H9 (cell line): ENCODE results near the gene APOL1. TPM values are rescaled to one million over a fixed set of nuclear protein-coding genes. Genes with fewer than 3 reads are reported as not detected.

Experiments
- DNase-seq: peaks from one replicate; pipeline ENCODE4 v3.0.0-alpha.2; 2017
- H2AFZ ChIP-seq: one replicate; pipeline ENCODE4 v1.6.1; 2013; ENCODE audit warnings: mild to moderate bottlenecking, low read length, control low read depth, moderate library complexity
- H2AK5ac ChIP-seq: 2 replicates; pipeline ENCODE4 v1.6.1; 2013; ENCODE audit warnings: low read length, control low read depth, mixed read lengths; ENCODE audit not compliant: insufficient read length
- H2BK120ac ChIP-seq: one replicate; pipeline ENCODE4 v1.6.1; 2013; ENCODE audit warnings: low read depth, mild to moderate bottlenecking, low read length, control low read depth, inconsistent platforms; ENCODE audit not compliant: poor library complexity, severe bottlenecking
- H2BK12ac ChIP-seq: 2 replicates; pipeline ENCODE4 v1.6.1; 2013; ENCODE audit warnings: low read length, control low read depth, mixed read lengths, low read depth; ENCODE audit not compliant: insufficient read length
- H2BK15ac ChIP-seq: 2 replicates; pipeline ENCODE4 v1.6.1; 2013; ENCODE audit warnings: low read depth, low read length, control low read depth
- H2BK20ac ChIP-seq: one replicate; pipeline ENCODE4 v1.6.1; 2013; ENCODE audit warnings: low read depth, mild to moderate bottlenecking, low read length, control low read depth, inconsistent platforms; ENCODE audit not compliant: poor library complexity, severe bottlenecking
- H2BK5ac ChIP-seq: 2 replicates; pipeline ENCODE4 v1.6.1; 2013; ENCODE audit warnings: low read length, control low read depth, mixed read lengths; ENCODE audit not compliant: insufficient read length
- H3K14ac ChIP-seq: 2 replicates; pipeline ENCODE4 v1.6.1; 2013; ENCODE audit warnings: low read length, control low read depth; ENCODE audit not compliant: insufficient read depth
- H3K18ac ChIP-seq: 2 replicates; pipeline ENCODE4 v1.6.1; 2013; ENCODE audit warnings: low read depth, mild to moderate bottlenecking, mixed read lengths, low read length, control low read depth; ENCODE audit not compliant: insufficient read length
- H3K23ac ChIP-seq: 2 replicates; pipeline ENCODE4 v1.6.1; 2013; ENCODE audit warnings: low read length, control low read depth, mixed read lengths, low read depth; ENCODE audit not compliant: insufficient read length
- H3K23me2 ChIP-seq: 2 replicates; pipeline ENCODE4 v1.6.1; 2013; ENCODE audit warnings: low read depth, mild to moderate bottlenecking, mixed read lengths, low read length, control low read depth; ENCODE audit not compliant: insufficient read length, poor library complexity, severe bottlenecking
- H3K27ac ChIP-seq: 2 replicates; pipeline ENCODE4 v1.5.1; 2013; ENCODE audit warnings: low read length, control low read depth, mixed read lengths, low read depth; ENCODE audit not compliant: insufficient read length
- H3K27me3 ChIP-seq: 2 replicates; pipeline ENCODE4 v1.6.1; 2013; ENCODE audit warnings: low read length, control low read depth, inconsistent platforms; ENCODE audit not compliant: insufficient read depth
- H3K4ac ChIP-seq: 2 replicates; pipeline ENCODE4 v1.6.1; 2013; ENCODE audit warnings: low read depth, mild to moderate bottlenecking, control low read depth, inconsistent platforms, low read length, moderate library complexity
- H3K4me1 ChIP-seq: 2 replicates; pipeline ENCODE4 v1.6.1; 2013; ENCODE audit warnings: low read length, control low read depth, inconsistent platforms; ENCODE audit not compliant: insufficient read depth
- H3K4me2 ChIP-seq: 2 replicates; pipeline ENCODE4 v1.6.1; 2013; ENCODE audit warnings: low read length, control low read depth, mixed read lengths; ENCODE audit not compliant: insufficient read length, insufficient read depth
- H3K56ac ChIP-seq: 2 replicates; pipeline ENCODE4 v1.6.1; 2013; ENCODE audit warnings: low read depth, mild to moderate bottlenecking, mixed read lengths, low read length, control low read depth; ENCODE audit not compliant: insufficient read length
- H3K79me1 ChIP-seq: 2 replicates; pipeline ENCODE4 v1.6.1; 2013; ENCODE audit warnings: low read depth, mild to moderate bottlenecking, moderate library complexity, low read length, control low read depth, inconsistent platforms; ENCODE audit not compliant: insufficient read depth, poor library complexity, severe bottlenecking
- H3K79me2 ChIP-seq: 2 replicates; pipeline ENCODE4 v1.6.1; 2013; ENCODE audit warnings: low read length, control low read depth, inconsistent platforms; ENCODE audit not compliant: insufficient read depth
- H3K9ac ChIP-seq: 2 replicates; pipeline ENCODE4 v1.6.1; 2013; ENCODE audit warnings: low read length, control low read depth, mixed read lengths; ENCODE audit not compliant: insufficient read length; ENCODE audit errors: extremely low read depth
- H3K9me3 ChIP-seq: one replicate; pipeline ENCODE4 v1.6.1; 2013; ENCODE audit warnings: low read depth, low read length, inconsistent platforms; ENCODE audit not compliant: control insufficient read depth
- H3T11ph ChIP-seq: one replicate; pipeline ENCODE4 v1.6.1; 2013; ENCODE audit warnings: mild to moderate bottlenecking, low read length, control low read depth, inconsistent platforms
- H4K20me1 ChIP-seq: one replicate; pipeline ENCODE4 v1.6.1; 2013; ENCODE audit not compliant: control insufficient read depth, insufficient read length, insufficient read depth
- H4K5ac ChIP-seq: 2 replicates; pipeline ENCODE4 v1.6.1; 2013; ENCODE audit warnings: low read depth, mild to moderate bottlenecking, mixed read lengths, low read length, control low read depth; ENCODE audit not compliant: insufficient read length
- H4K8ac ChIP-seq: replicated peaks from 2 replicates; pipeline ENCODE4 v1.6.1; 2013; ENCODE audit warnings: low read length, control low read depth, mixed read lengths, low read depth; ENCODE audit not compliant: insufficient read length
- H4K91ac ChIP-seq: 2 replicates; pipeline ENCODE4 v1.6.1; 2013; ENCODE audit warnings: low read depth, mild to moderate bottlenecking, moderate library complexity, mixed read lengths, low read length, control low read depth; ENCODE audit not compliant: insufficient read length
- H3K27ac Mint-ChIP-seq, 3 experiments: 2 replicates in 2 of 3; 3 replicates in 1 of 3; pipeline ENCODE4 v1.8.0; 2020 to 2021; ENCODE audit warnings: mixed read lengths in 3 of 3, mild to moderate bottlenecking in 1 of 3, moderate library complexity in 1 of 3
- H3K27me3 Mint-ChIP-seq: 2 replicates; pipeline ENCODE4 v1.8.0; 2021; ENCODE audit warnings: low read depth, mild to moderate bottlenecking, moderate library complexity, mixed read lengths
- H3K36me3 Mint-ChIP-seq, 3 experiments: 2 replicates in 2 of 3; 3 replicates in 1 of 3; pipeline ENCODE4 v1.8.0; 2020 to 2021; ENCODE audit warnings: low read depth in 3 of 3, mixed read lengths in 3 of 3; ENCODE audit not compliant: insufficient read depth in 1 of 3
- H3K4me1 Mint-ChIP-seq, 2 experiments: 2 replicates each; pipeline ENCODE4 v1.8.0; 2020; ENCODE audit warnings: mixed read lengths in 2 of 2
- H3K4me3 Mint-ChIP-seq, 2 experiments: 2 replicates in 1 of 2; 3 replicates in 1 of 2; pipeline ENCODE4 v1.8.0; 2020 to 2021; ENCODE audit warnings: mild to moderate bottlenecking in 2 of 2, mixed read lengths in 2 of 2, moderate library complexity in 1 of 2
- H3K9me3 Mint-ChIP-seq, 2 experiments: 2 replicates in 1 of 2; 3 replicates in 1 of 2; pipeline ENCODE4 v1.8.0; 2020; ENCODE audit warnings: mild to moderate bottlenecking in 2 of 2, mixed read lengths in 2 of 2, moderate library complexity in 1 of 2
- WGBS: extraction: QIAGEN DNeasy Blood & Tissue Kit; methylation state at CpG from one replicate; pipeline ENCODE4 v1.1.7; 2013; ENCODE audit warnings: missing lambda C conversion rate, low lambda C conversion rate, mixed read lengths; ENCODE audit not compliant: insufficient read length; ENCODE audit errors: extremely low coverage; 5-methylcytosine and 5-hydroxymethylcytosine counted together
- total RNA-seq: library from RNA; stranded (reverse); gene quantifications from 2 replicates; pipeline ENCODE4 v1.2.1, GENCODE V29; 2021
- TF ChIP-seq, protein P1 (sequence below): fragments of 200-600 bp; sonication (generic); conservative IDR thresholded peaks from 3 replicates; pipeline ENCODE4 v1.8.0; 2021; ENCODE audit warnings: antibody characterized with exemption, mild to moderate bottlenecking

The APOL1 gene
- total RNA-seq, 1 experiment from 2014 or later, result not detected

DNA sequence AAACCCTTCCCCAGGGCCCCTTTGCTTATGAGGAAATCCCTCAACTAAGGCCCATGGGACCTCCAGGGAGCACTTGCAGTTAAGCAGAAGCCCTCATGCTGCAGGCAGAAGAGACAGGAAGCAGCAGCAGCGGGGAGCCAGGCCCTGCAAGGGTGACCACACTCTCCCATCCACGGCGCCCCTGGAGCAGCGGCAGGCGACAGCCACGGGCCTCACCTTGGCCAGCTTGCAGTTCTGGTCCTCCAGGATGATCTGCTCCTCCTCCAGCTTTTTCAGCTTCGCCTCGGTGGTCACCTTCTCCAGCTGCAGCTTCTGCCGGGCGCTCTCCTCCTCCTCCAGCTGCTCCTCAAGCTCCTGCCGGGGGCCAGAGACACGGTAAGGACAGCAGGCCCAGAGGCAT, 47.0 kb downstream of the APOL1 start:
- H3K14ac ChIP-seq, result no peak overlapping the region
- no peaks in the 10 kb centered on the region for H3K4me1 ChIP-seq
- no peaks in the 10 kb centered on the region for H3K23me2 ChIP-seq
- no peak overlapping the region for H3K27ac ChIP-seq
- H2AFZ ChIP-seq, result no peak overlapping the region
- WGBS, result no CpG with 5 or more reads among the region's 12 CpGs
- H2BK20ac ChIP-seq, result no peak overlapping the region
- no peaks in the 10 kb centered on the region for H3K9me3 ChIP-seq
- no peaks in the 10 kb centered on the region for H3K79me1 ChIP-seq
- Mint-ChIP-seq H3K9me3 (no peaks in the 10 kb centered on the region), H3K4me3 (no peak overlapping the region), H3K27me3 (no peaks in the 10 kb centered on the region; the same call in 1 of the 2 replicates), H3K4me1 (0 out of 4 replicates have a peak, but pooled peaks cover 0 to 3% of the 10 kb centered on the region in 2 experiments), H3K36me3 (peaks cover 65 to 97% (median 90%) of the 10 kb centered on the region in 3 experiments), H3K27ac (no peak overlapping the region)
- no peak overlapping the region for H3T11ph ChIP-seq
- no peak overlapping the region for H2BK120ac ChIP-seq
- H2BK15ac ChIP-seq, result no peak overlapping the region
- no peak overlapping the region for H2BK12ac ChIP-seq
- no peaks in the 10 kb centered on the region for H4K20me1 ChIP-seq
- H2BK5ac ChIP-seq, result no peak overlapping the region
- no peaks in the 10 kb centered on the region for H3K79me2 ChIP-seq
- no peak overlapping the region for H3K4me2 ChIP-seq
- no peak overlapping the region for H4K5ac ChIP-seq
- no peak overlapping the region for H2AK5ac ChIP-seq
- no peak overlapping the region for H4K8ac ChIP-seq
- no peak for DNase-seq
- H4K91ac ChIP-seq, result no peak overlapping the region
- no peak overlapping the region for H3K18ac ChIP-seq
- H3K56ac ChIP-seq, result no peak overlapping the region
- H3K4ac ChIP-seq, result no peak overlapping the region
- no peak overlapping the region for H3K9ac ChIP-seq
- no peaks in the 10 kb centered on the region for H3K27me3 ChIP-seq
- TF ChIP-seq, protein P1, sequence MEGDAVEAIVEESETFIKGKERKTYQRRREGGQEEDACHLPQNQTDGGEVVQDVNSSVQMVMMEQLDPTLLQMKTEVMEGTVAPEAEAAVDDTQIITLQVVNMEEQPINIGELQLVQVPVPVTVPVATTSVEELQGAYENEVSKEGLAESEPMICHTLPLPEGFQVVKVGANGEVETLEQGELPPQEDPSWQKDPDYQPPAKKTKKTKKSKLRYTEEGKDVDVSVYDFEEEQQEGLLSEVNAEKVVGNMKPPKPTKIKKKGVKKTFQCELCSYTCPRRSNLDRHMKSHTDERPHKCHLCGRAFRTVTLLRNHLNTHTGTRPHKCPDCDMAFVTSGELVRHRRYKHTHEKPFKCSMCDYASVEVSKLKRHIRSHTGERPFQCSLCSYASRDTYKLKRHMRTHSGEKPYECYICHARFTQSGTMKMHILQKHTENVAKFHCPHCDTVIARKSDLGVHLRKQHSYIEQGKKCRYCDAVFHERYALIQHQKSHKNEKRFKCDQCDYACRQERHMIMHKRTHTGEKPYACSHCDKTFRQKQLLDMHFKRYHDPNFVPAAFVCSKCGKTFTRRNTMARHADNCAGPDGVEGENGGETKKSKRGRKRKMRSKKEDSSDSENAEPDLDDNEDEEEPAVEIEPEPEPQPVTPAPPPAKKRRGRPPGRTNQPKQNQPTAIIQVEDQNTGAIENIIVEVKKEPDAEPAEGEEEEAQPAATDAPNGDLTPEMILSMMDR, result no peak
- no peak overlapping the region for H3K23ac ChIP-seq
